Measurements from ENCODE around the gene ANXA5.

Gene ANXA5

GRCh38 chr4:121679267-121679666, 17.5 kb downstream of the ANXA5 start:
- TF ChIP-seq ZFX (IDR thresholded peaks at IDR 0.05) (no peak), CTCF (conservative IDR thresholded peaks at IDR 0.05) (no peak)
- H3K27ac ChIP-seq = no peak overlapping the region

DNA sequence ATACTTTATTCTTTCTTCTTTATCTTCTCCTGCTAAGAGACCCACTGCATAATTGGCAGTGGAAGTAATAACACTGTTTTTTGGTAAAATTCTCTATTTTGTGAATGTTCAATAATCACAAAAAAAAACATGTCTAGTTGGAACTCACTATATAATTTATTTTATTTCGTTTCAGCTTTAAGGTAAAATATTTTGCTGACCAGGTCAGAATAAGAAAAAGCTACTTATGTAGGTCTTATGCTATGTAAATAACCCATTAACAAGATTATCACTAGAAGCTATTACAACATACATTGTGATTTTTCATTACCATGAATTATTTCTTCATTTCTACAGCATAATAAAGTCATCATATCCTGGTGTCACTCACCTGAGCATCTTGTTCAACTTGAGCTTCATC, 19.3 kb downstream of the ANXA5 start:
- no peak for TF ChIP-seq CTCF (conservative IDR thresholded peaks at IDR 0.05)
- no peak for TF ChIP-seq ZFX (IDR thresholded peaks at IDR 0.05)
- H3K27ac ChIP-seq = no peak overlapping the region

GRCh38 chr4:121676345-121677075, 20.3 kb downstream of the ANXA5 start:
- TF ChIP-seq CTCF (conservative IDR thresholded peaks at IDR 0.05) (no peak), ZFX (IDR thresholded peaks at IDR 0.05) (no peak)
- no peak overlapping the region for H3K27ac ChIP-seq

- TF ChIP-seq ZFX (IDR thresholded peaks at IDR 0.05) (no peak), CTCF (conservative IDR thresholded peaks at IDR 0.05) (no peak)
- H3K27ac ChIP-seq = no peak overlapping the region
Observed at GRCh38 chr4:121675715-121676114, 21.1 kb downstream of the ANXA5 start.

DNA sequence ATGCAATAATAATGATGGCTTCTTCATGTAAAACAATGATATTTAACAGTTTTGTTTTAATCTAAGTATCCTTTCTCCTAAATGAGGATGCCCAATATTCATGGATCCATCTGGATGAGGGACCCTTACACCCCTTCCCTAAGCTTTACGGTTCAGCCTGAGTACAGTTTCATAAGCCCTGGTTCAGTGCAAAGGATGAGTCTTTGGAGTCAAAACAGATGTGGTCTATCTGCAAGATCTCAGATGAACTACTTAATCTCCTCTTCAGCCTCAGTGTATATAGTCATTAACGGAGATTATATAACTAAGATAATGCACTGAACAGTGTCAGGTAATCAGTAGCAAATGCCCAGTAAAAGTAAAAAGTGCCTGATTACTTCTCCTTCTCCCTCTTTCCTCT, 22.1 kb downstream of the ANXA5 start:
- TF ChIP-seq ZFX (IDR thresholded peaks at IDR 0.05) = no peak
- no peak for TF ChIP-seq CTCF (conservative IDR thresholded peaks at IDR 0.05)

GRCh38 chr4:121674191-121674590, 22.6 kb downstream of the ANXA5 start:
- TF ChIP-seq ZFX (IDR thresholded peaks at IDR 0.05) = no peak
- no peak for TF ChIP-seq CTCF (conservative IDR thresholded peaks at IDR 0.05)
- no peak overlapping the region for H3K27ac ChIP-seq

More for the DNA sequence above, 22.1 kb downstream of the ANXA5 start:
- H3K27ac ChIP-seq = no peak overlapping the region

- H3K27ac ChIP-seq = no peak overlapping the region
- no peak for TF ChIP-seq CTCF (conservative IDR thresholded peaks at IDR 0.05)
- TF ChIP-seq ZFX (IDR thresholded peaks at IDR 0.05) = no peak
Observed at GRCh38 chr4:121669163-121669550, 27.6 kb downstream of the ANXA5 start.

Data from C4-2B (cell line).